AG04450 (cell line): Measurements from ENCODE around the gene ZNF678. TPM values are rescaled to one million over a fixed set of nuclear protein-coding genes. Genes with fewer than 3 reads are reported as not detected.
"Not testable (repeated sequence)": the region's sequence is repeated elsewhere in the genome, so short reads cannot be mapped to it uniquely, and the experiment has no call there.

Source experiments
- CTCF ChIA-PET: fragments of 300-600, 350-600 bp; formaldehyde crosslinking; extraction: SDS; loops from one replicate; lab custom pipeline; 2022; ENCODE audit warnings: antibody characterized with exemption, inconsistent platforms; lab: Charles Lee
- POLR2A ChIA-PET: fragments of 350-600 bp; formaldehyde crosslinking; extraction: SDS; loops from one replicate; lab custom pipeline; 2021; ENCODE audit warnings: antibody characterized with exemption, inconsistent platforms; lab: Yijun Ruan, JAX
- DNase-seq: peaks from one replicate; pipeline ENCODE4 v3.0.0-alpha.2; 2011; ENCODE audit warnings: low read depth, low spot score
- H3K27ac ChIP-seq: one replicate; pipeline ENCODE4 v1.5.1; 2012; ENCODE audit warnings: low read depth, low read length, control low read depth
- H3K27me3 ChIP-seq: one replicate; pipeline ENCODE4 v1.6.0; 2012; ENCODE audit warnings: low read length; ENCODE audit not compliant: control insufficient read depth, insufficient read depth
- H3K4me3 ChIP-seq: 2 replicates; pipeline ENCODE4 v1.5.1; 2011; ENCODE audit warnings: mild to moderate bottlenecking, low read depth, low read length, control low read depth
- H3K9me3 ChIP-seq: 2 replicates; pipeline ENCODE4 v1.5.1; 2012; ENCODE audit warnings: low read length; ENCODE audit not compliant: control insufficient read depth, insufficient read depth
- polyA plus RNA-seq: library from polyadenylated mRNA; depleted of rRNA; stranded (reverse); fragments of >200 nt; gene quantifications from 2 replicates; pipeline ENCODE4 v1.2.3, GENCODE V29; 2011
- TF ChIP-seq, protein P1 (sequence below): IDR thresholded peaks from 2 replicates; pipeline ENCODE4 v1.5.1; 2011; ENCODE audit warnings: low read depth, low read length, control low read depth, inconsistent platforms

ZNF678 gene
- polyA plus RNA-seq, 1 experiment = 3.7 TPM

DNA sequence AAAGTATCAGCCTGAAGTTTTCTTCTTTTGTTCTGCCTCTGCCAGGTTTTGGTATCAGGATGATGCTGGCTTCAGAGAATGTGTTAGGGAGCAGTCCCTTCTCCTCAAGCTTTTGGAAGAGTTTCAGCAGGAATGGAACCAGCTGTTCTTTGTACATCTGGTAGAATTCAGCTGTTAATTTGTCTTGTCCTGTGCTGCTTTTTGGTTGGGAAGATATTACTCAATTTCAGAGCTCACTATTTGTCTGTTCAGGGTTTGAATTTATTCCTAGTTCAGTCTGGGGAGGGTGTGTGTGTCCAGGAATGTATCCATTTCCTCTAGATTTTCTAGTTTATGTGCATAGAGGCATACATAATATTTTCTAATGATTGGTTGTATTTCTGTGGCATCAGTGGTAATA lies 12.8 kb downstream of the ZNF678 start:
- TF ChIP-seq, protein P1, sequence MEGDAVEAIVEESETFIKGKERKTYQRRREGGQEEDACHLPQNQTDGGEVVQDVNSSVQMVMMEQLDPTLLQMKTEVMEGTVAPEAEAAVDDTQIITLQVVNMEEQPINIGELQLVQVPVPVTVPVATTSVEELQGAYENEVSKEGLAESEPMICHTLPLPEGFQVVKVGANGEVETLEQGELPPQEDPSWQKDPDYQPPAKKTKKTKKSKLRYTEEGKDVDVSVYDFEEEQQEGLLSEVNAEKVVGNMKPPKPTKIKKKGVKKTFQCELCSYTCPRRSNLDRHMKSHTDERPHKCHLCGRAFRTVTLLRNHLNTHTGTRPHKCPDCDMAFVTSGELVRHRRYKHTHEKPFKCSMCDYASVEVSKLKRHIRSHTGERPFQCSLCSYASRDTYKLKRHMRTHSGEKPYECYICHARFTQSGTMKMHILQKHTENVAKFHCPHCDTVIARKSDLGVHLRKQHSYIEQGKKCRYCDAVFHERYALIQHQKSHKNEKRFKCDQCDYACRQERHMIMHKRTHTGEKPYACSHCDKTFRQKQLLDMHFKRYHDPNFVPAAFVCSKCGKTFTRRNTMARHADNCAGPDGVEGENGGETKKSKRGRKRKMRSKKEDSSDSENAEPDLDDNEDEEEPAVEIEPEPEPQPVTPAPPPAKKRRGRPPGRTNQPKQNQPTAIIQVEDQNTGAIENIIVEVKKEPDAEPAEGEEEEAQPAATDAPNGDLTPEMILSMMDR = no peak
- no peak for DNase-seq
- POLR2A ChIA-PET = no interaction called here
- CTCF ChIA-PET = interaction anchor here (0.6 kb wide), 2 partner anchors 11 to 35 kb away, joined by 3 read pairs; no protein-coding TSS in a partner anchor
- Histone ChIP-seq H3K27me3 (no peaks in the 10 kb centered on the region), H3K27ac (no peak overlapping the region), H3K9me3 (peaks cover 7% of the 10 kb centered on the region), H3K4me3 (no peak overlapping the region)

DNA sequence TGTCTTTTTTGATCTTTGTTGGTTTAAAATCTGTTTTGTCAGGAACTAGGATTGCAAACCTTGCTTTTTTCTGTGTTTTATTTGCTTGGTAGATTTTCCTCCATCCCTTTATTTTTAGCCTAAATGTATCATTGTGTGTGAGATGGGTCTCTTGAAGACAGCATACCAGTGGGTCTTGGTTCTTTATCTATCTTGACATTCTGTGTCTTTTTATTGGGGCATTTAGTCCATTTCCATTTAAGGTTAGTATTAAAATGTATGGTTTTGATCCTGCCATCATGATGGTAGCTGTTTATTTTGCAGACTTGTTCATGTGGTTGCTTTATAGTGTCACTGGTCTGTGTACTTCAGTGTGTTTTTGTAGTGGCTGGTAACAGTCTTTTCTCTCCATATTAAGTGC lies 14.1 kb downstream of the ZNF678 start:
- TF ChIP-seq, protein P1 = no peak
- CTCF ChIA-PET = interaction anchor here (0.7 kb wide), 1 partner anchor 35 kb away, joined by 4 read pairs; no protein-coding TSS in a partner anchor
- H3K4me3 ChIP-seq = no peak overlapping the region
- POLR2A ChIA-PET = no interaction called here
- peaks cover 7% of the 10 kb centered on the region for H3K9me3 ChIP-seq
- no peak overlapping the region for H3K27ac ChIP-seq
- H3K27me3 ChIP-seq = no peaks in the 10 kb centered on the region
- DNase-seq = no peak

DNA sequence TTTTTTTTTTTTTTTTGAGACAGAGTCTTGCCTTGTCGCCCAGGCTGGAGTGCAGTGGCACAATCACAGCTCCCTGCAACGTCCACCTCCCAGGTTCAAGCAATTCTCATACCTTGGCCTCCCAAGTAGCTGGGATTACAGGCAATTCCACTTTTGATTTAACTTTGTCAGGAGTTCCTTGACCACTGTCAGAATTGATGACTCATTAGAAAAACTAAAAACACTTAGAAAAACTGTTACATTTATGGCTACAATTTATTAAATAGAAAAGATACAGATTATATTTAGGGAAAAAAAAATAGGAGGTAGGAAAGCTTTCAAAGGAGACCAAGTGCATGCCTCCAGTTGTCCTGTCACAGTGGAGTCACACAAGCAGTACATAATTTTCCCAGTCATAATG lies 20.0 kb downstream of the ZNF678 start:
- H3K4me3 ChIP-seq = no peak overlapping the region
- ChIA-PET CTCF (no interaction called here), POLR2A (no interaction called here)
- H3K27ac ChIP-seq = no peak overlapping the region
- H3K9me3 ChIP-seq = peaks cover 6% of the 10 kb centered on the region
- TF ChIP-seq, protein P1 = no peak
- no peaks in the 10 kb centered on the region for H3K27me3 ChIP-seq
- DNase-seq = no peak

DNA sequence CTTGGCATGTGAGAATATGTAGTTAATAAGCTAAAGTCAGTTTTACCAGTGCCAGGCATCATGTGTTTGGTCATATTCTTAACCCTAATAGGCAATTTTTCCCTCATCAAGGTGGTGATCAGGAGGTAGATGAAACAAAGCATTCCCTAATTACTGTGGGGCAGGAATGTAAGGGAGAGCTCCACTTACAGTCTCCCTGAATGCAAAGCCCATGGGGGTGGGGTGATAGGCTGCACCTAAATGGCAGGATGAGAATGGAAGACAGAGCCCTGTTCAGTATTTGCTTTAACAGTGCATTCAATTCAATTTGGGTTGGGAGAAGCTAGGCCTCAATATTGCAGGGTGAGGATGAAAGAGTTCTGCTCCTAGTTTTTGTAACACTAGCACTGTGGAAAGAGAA lies 23.4 kb downstream of the ZNF678 start:
- H3K27me3 ChIP-seq = no peaks in the 10 kb centered on the region
- ChIA-PET POLR2A (no interaction called here), CTCF (no interaction called here)
- H3K27ac ChIP-seq = no peak overlapping the region
- DNase-seq = no peak
- H3K9me3 ChIP-seq = peaks cover 4% of the 10 kb centered on the region
- no peak overlapping the region for H3K4me3 ChIP-seq
- TF ChIP-seq, protein P1 = no peak

DNA sequence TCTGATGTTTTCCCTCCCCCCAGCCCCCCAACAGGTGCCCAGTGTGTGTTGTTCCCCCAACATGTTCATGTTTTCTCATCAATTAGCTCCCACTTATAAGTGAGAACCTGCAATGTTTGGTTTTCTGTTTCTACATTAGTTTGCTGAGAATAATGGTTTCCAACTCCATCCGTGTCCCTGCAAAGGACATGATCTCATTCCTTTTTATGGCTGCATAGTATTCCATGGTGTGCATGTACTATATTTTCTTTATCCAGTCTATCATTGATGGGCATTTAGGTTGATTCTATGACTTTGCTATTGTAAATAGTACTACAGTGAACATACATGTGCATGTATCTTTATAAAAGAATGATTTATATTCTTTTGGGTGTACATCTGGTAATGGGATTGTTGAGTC lies 24.6 kb downstream of the ZNF678 start:
- peaks cover 4% of the 10 kb centered on the region for H3K9me3 ChIP-seq
- no peak for DNase-seq
- ChIA-PET CTCF (interaction anchor here (0.7 kb wide), 1 partner anchor 12 kb away, joined by 3 read pairs; no protein-coding TSS in a partner anchor), POLR2A (no interaction called here)
- TF ChIP-seq, protein P1 = no peak
- no peak overlapping the region for H3K27ac ChIP-seq
- no peak overlapping the region for H3K4me3 ChIP-seq
- H3K27me3 ChIP-seq = no peaks in the 10 kb centered on the region

DNA sequence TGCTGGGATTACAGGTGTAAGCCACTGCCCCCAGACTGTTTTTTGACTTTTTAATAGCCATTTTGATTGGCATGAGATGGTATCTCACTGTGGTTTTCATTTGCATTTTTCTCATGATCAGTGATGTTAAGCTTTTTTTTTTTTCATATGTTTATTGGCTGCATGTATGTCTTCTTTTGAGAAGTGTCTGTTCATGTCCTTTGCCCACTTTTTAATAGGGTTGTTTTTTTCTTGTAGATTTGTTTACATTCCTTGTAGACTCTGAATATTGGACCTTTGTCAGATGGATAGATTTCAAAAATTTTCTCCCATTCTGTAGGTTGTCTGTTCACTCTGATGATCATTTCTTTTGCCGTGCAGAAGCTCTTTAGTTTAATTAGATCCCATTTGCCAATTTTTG lies 25.4 kb downstream of the ZNF678 start:
- H3K9me3 ChIP-seq, POLR2A ChIA-PET, H3K27ac ChIP-seq, H3K4me3 ChIP-seq, CTCF ChIA-PET, H3K27me3 ChIP-seq, DNase-seq: not testable (repeated sequence)

DNA sequence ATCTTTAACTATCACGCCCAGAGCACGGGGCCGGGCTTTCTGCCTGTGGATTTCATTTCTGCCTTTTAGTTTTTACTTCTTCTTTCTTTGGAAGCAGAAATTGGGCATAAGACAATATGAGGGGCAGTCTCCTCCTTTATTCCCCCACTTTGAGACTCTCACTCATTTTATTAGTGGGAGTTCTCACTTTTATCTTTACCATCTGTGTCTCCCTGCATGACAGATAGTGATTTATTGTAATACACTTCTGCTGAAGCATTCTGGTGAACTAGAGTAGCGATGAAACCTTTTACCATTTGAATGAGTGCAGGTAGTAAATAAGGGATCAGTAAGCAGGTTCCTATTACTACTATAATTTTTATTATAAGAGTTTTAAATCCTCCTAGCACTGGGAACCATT lies 26.4 kb downstream of the ZNF678 start:
- POLR2A ChIA-PET, CTCF ChIA-PET, H3K4me3 ChIP-seq, H3K27me3 ChIP-seq, DNase-seq, H3K27ac ChIP-seq, H3K9me3 ChIP-seq: not testable (repeated sequence)

DNA sequence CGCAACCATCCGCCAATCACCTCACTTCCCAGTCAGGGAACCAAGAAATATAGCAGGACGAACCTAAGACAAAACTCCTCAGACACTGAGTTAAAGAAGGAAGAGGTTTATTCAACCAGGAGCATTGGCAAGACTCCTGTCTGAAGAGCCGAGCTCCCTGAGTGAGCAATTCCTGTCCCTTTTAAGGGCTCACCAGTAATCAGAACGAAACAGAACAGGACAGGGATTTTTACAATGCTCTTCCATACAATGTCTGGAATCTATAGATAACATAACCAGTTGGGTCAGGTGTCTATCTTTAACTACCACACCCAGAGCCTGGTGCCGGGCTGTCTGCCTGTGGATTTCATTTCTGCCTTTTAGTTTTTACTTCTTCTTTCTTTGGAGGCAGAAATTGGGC lies 32.9 kb downstream of the ZNF678 start:
- peaks cover 13% of the 10 kb centered on the region for H3K9me3 ChIP-seq
- DNase-seq, CTCF ChIA-PET, POLR2A ChIA-PET, H3K27ac ChIP-seq, H3K27me3 ChIP-seq, H3K4me3 ChIP-seq: not testable (repeated sequence)
